ENCODE measurements around the gene NR1H2. TPM values are rescaled to one million over a fixed set of nuclear protein-coding genes. Genes with fewer than 3 reads are reported as not detected.

The NR1H2 gene
- total RNA-seq, 1 experiment from 2014 or later = 40.3 TPM

DNA sequence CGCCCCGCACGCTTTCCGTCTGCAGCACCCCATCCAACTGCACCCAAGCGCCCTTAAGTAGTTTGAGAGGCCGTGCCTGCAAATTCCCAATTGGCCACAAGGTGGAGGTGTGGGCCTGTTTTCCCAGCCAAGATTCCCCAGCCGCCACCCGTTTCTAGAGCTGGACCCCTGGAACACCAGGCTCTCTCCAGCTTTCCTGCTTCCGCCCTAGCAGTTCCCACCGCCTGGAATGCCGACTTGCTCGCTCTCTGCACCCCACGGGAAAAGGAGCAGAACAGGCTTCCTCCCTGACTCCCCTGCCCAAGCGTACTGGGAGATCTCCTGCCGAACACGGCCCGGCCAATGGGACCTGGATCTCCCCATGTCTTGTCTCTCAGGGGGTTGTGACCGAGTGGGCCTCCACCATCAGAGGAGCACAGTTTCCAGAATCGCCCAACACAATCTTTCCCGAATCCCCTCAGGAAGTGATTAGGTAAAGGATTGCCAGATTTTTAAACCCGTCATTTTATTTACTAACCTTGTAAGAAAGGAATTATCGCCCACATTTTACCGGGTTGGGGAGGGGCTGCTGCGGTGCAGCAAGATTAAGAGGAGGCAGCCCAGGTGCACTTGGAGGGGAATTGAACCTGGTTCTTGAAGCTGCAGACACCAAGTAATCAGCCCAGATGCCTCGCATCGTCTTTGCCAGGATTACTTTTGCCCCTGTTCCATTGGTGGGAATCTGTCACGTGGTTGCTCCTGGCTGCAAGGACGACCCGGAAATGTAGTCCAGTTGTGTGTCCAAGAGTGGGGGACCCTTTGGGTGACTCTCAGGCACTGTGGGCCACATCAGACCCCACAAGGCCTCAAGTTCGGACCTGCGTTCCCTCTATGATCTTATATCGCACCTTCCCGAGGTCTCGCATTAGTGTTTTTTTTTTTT, 7.3 kb upstream of the NR1H2 start:
- Histone ChIP-seq H3K27ac (ENCODE audit: low read depth, low read length) (peak overlapping the region; percentile 67), H3K9me2 (ENCODE audit: insufficient read depth) (no peaks in the 10 kb centered on the region), H3K9me3 (ENCODE audit: control insufficient read depth in 1 of 2, insufficient read depth in 1 of 2, low read depth in 1 of 2, low read length in 2 of 2) (no peaks in the 10 kb centered on the region), H3K27me3 (ENCODE audit: insufficient read depth, low read length) (no peaks in the 10 kb centered on the region), H3K4me2 (ENCODE audit: low read length) (peak overlapping the region; percentile 99), H4K20me1 (ENCODE audit: insufficient read depth) (no peaks in the 10 kb centered on the region), H3K4me1 (ENCODE audit: control insufficient read depth in 1 of 2, insufficient read depth in 2 of 2, low read length in 2 of 2) (peaks cover 3 to 16% of the 10 kb centered on the region in 2 experiments; a peak in 3 of 4 replicates), H3K79me2 (ENCODE audit: insufficient read depth, low read length) (no peaks in the 10 kb centered on the region), H3K9ac (ENCODE audit: low read length) (peak overlapping the region; percentile 77), H3K36me3 (ENCODE audit: control insufficient read depth in 1 of 2, insufficient read depth in 2 of 2, low read length in 2 of 2) (no peaks in the 10 kb centered on the region), H3K4me3 (replicated peaks in 1 of 2; ENCODE audit: low read depth in 1 of 2, low read length in 2 of 2) (peak overlapping the region; percentile 67 to 74), H2AFZ (ENCODE audit: low read depth, low read length, poor library complexity, severe bottlenecking) (peak overlapping the region; percentile 92)
- ChIA-PET CTCF (interaction anchor here (0.6 to 1.5 kb wide), 17 partner anchors 8 to 415 kb away, joined by 3 to 13 read pairs (median 4); partner anchors contain the start of genes JOSD2 and KCNC3), RAD21 (ENCODE audit: low non-redundant PET in 1 of 2, low total read pairs in 2 of 2, uncharacterized antibody in 2 of 2, unreplicated experiment in 2 of 2) (interaction anchor here in 1 of 2 experiments (1.0 kb wide), 1 partner anchor 92 kb away, joined by 3 read pairs; no protein-coding TSS in a partner anchor), POLR2A (interaction anchor here (0.7 to 0.9 kb wide), 2 partner anchors 92 to 110 kb away, joined by 3 to 4 read pairs; no protein-coding TSS in a partner anchor)
- peak; percentile 74 for DNase-seq (ENCODE audit: low read depth, low spot score)
- BruUV-seq (replicated peaks) = TSS peak; percentile 83
- peak; percentile 91 for ATAC-seq
- intact Hi-C loops (cut with micrococcal nuclease) = loop anchor here (1.0 to 10.0 kb wide), 7 partner anchors 46 to 726 kb away; no protein-coding TSS in a partner anchor
- TF ChIP-seq JUND (IDR thresholded peaks at IDR 0.05) (no peak), EGR1 (IDR thresholded peaks at IDR 0.05; ENCODE audit: low read depth) (no peak), SRF (IDR thresholded peaks at IDR 0.05; ENCODE audit: low read depth) (no peak), CTCF (IDR thresholded peaks at IDR 0.05 in 2 of 3, conservative IDR thresholded peaks at IDR 0.05 in 1 of 3; ENCODE audit: borderline replicate concordance in 1 of 3, insufficient read depth in 1 of 3, low read depth in 2 of 3, low read length in 2 of 3) (peak; percentile 79 to 87 (median 80)), POLR2A (IDR thresholded peaks at IDR 0.05; ENCODE audit: borderline replicate concordance, extremely low read depth, insufficient read depth, insufficient read length) (peak; percentile 67), SP1 (IDR thresholded peaks at IDR 0.05; ENCODE audit: low read depth) (0 out of 2 replicates have a peak, but pooled peaks have one; percentile 25), CBX3 (IDR thresholded peaks at IDR 0.05; ENCODE audit: low read depth) (no peak), REST (IDR thresholded peaks at IDR 0.05; ENCODE audit: low read depth) (no peak), FOSL1 (IDR thresholded peaks at IDR 0.05; ENCODE audit: low read depth) (no peak), ZNF274 (IDR thresholded peaks at IDR 0.05; ENCODE audit: low read depth, low read length) (no peak), YY1 (IDR thresholded peaks at IDR 0.05; ENCODE audit: extremely low read depth, insufficient replicate concordance, low read depth, low read length) (peak; percentile 3), ATF3 (IDR thresholded peaks at IDR 0.05) (no peak), MAX (IDR thresholded peaks at IDR 0.05) (0 out of 2 replicates have a peak, but pooled peaks have one; percentile 58), EZH2 (IDR thresholded peaks at IDR 0.05) (no peak), POLR2AphosphoS5 (IDR thresholded peaks at IDR 0.05; ENCODE audit: low read depth, low read length) (peak; percentile 60), CEBPB (IDR thresholded peaks at IDR 0.05; ENCODE audit: low read depth) (no peak), ZBTB33 (IDR thresholded peaks at IDR 0.05; ENCODE audit: extremely low read depth, insufficient replicate concordance, low read length) (no peak)
